ENCODE measurements around the gene RPS6KB1.

The RPS6KB1 gene

GRCh38 chr17:59856859-59857794 is 35.8 kb upstream of the RPS6KB1 start:
- H3K4me3 ChIP-seq (replicated peaks; ENCODE audit: insufficient read depth, low read length) = no peak overlapping the region
- H3K27ac ChIP-seq (replicated peaks) = no peak overlapping the region
- TF ChIP-seq SPI1 (IDR thresholded peaks at IDR 0.05; ENCODE audit: borderline replicate concordance, low read depth) (no peak), POLR2AphosphoS5 (IDR thresholded peaks at IDR 0.05; ENCODE audit: low read depth) (no peak), CTCF (IDR thresholded peaks at IDR 0.05; ENCODE audit: insufficient read depth, low read length) (no peak), REST (IDR thresholded peaks at IDR 0.05; ENCODE audit: insufficient replicate concordance, low read depth) (no peak), GABPA (IDR thresholded peaks at IDR 0.05; ENCODE audit: low read depth) (no peak)
- H3K27me3 ChIP-seq (ENCODE audit: insufficient read depth, poor library complexity, severe bottlenecking) = no peaks in the 10 kb centered on the region
- no peak for DNase-seq (ENCODE audit: low read depth in 1 of 2, low spot score in 1 of 2)

- Histone ChIP-seq H3K4me3 (replicated peaks; ENCODE audit: insufficient read depth, low read length) (no peak overlapping the region), H3K27ac (replicated peaks) (no peak overlapping the region), H3K27me3 (ENCODE audit: insufficient read depth, poor library complexity, severe bottlenecking) (no peaks in the 10 kb centered on the region)
- DNase-seq (ENCODE audit: low read depth in 1 of 2, low spot score in 1 of 2) = no peak
- TF ChIP-seq POLR2AphosphoS5 (IDR thresholded peaks at IDR 0.05; ENCODE audit: low read depth) (no peak), REST (IDR thresholded peaks at IDR 0.05; ENCODE audit: insufficient replicate concordance, low read depth) (no peak), GABPA (IDR thresholded peaks at IDR 0.05; ENCODE audit: low read depth) (no peak), SPI1 (IDR thresholded peaks at IDR 0.05; ENCODE audit: borderline replicate concordance, low read depth) (no peak), CTCF (IDR thresholded peaks at IDR 0.05; ENCODE audit: insufficient read depth, low read length) (no peak)
These were observed 34.6 kb upstream of the RPS6KB1 start for GRCh38 chr17:59858167-59858816.

GRCh38 chr17:59858932-59859331 is 34.0 kb upstream of the RPS6KB1 start:
- TF ChIP-seq SPI1 (IDR thresholded peaks at IDR 0.05; ENCODE audit: borderline replicate concordance, low read depth) (no peak), POLR2AphosphoS5 (IDR thresholded peaks at IDR 0.05; ENCODE audit: low read depth) (no peak), REST (IDR thresholded peaks at IDR 0.05; ENCODE audit: insufficient replicate concordance, low read depth) (no peak), GABPA (IDR thresholded peaks at IDR 0.05; ENCODE audit: low read depth) (no peak), CTCF (IDR thresholded peaks at IDR 0.05; ENCODE audit: insufficient read depth, low read length) (no peak)
- no peak overlapping the region for H3K27ac ChIP-seq (replicated peaks)

More at GRCh38 chr17:59858932-59859331, 34.0 kb upstream of the RPS6KB1 start:
- Histone ChIP-seq H3K27me3 (ENCODE audit: insufficient read depth, poor library complexity, severe bottlenecking) (no peaks in the 10 kb centered on the region), H3K4me3 (replicated peaks; ENCODE audit: insufficient read depth, low read length) (no peak overlapping the region)
- no peak for DNase-seq (ENCODE audit: low read depth in 1 of 2, low spot score in 1 of 2)
